ENCODE measurements around the gene RASSF8. TPM values are rescaled to one million over a fixed set of nuclear protein-coding genes. Genes with fewer than 3 reads are reported as not detected.

Gene RASSF8
- total and polyA plus RNA-seq, 2 donors (not counting 3 experiments of a cell fraction or from before 2014, with no cell fraction given): 11.1 to 59.3 TPM

DNA sequence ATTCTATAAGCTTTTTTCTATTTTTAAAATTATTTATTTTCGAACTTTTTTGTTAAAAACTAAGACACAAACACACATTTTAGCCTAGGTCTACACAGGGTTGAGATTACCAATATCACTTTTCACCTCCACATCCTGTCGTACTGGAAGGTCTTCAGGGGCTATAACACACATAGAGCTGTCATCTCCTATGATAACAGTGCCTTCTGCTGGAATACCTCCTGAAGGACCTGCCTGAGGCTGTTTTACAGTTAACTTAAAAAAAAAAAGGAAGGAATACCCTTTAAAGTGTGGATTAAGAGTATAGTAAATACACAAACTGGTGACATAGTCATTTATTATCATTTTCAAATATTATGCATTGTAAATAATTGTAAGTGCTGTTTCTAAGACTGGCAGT, 43.0 kb downstream of the RASSF8 start:
- no peak for DNase-seq (ENCODE audit: low read depth, low spot score)
- TF ChIP-seq MYC (IDR thresholded peaks at IDR 0.05; ENCODE audit: low read depth, low read length) (no peak), EZH2 (IDR thresholded peaks at IDR 0.05; ENCODE audit: borderline replicate concordance, low read depth, low read length, severe bottlenecking) (no peak), JUN (IDR thresholded peaks at IDR 0.05; ENCODE audit: borderline replicate concordance, insufficient read depth, insufficient read length, low read depth) (no peak), POLR2AphosphoS5 (IDR thresholded peaks at IDR 0.05; ENCODE audit: insufficient read depth, low read depth, low read length) (no peak), FOS (IDR thresholded peaks at IDR 0.05; ENCODE audit: borderline replicate concordance, insufficient read depth, low read length) (no peak), GATA2 (IDR thresholded peaks at IDR 0.05; ENCODE audit: insufficient read depth, insufficient read length, low read depth, low read length) (no peak), CTCF (IDR thresholded peaks at IDR 0.05; ENCODE audit: extremely low read depth in 1 of 2, insufficient read depth in 1 of 2, low read depth in 1 of 2, low read length in 2 of 2) (no peak), POLR2A (IDR thresholded peaks at IDR 0.05; ENCODE audit: low read depth, low read length) (no peak)
- TF ChIP-seq, protein P1, sequence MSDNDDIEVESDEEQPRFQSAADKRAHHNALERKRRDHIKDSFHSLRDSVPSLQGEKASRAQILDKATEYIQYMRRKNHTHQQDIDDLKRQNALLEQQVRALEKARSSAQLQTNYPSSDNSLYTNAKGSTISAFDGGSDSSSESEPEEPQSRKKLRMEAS (IDR thresholded peaks at IDR 0.05; ENCODE audit: insufficient read depth, insufficient read length): no peak
- CTCF ChIA-PET: interaction anchor here (0.6 to 2.9 kb wide), 5 partner anchors 9 to 41 kb away, joined by 3 to 14 read pairs (median 6); no protein-coding TSS in a partner anchor
- Histone ChIP-seq H3K4me1 (ENCODE audit: control insufficient read depth, extremely low read depth, insufficient read depth, low read length) (peaks cover 28% of the 10 kb centered on the region), H2AFZ (ENCODE audit: low read depth, low read length) (no peak overlapping the region), H4K20me1 (replicated peaks; ENCODE audit: control insufficient read depth, extremely low read depth, insufficient read depth, low read length) (no peaks in the 10 kb centered on the region), H3K36me3 (ENCODE audit: control insufficient read depth in 2 of 2, extremely low read depth in 1 of 2, insufficient read depth in 2 of 2, low read length in 2 of 2) (no peaks in the 10 kb centered on the region), H3K27me3 (ENCODE audit: control insufficient read depth in 2 of 2, insufficient read depth in 2 of 2, low read length in 2 of 2) (no peaks in the 10 kb centered on the region), H3K4me2 (ENCODE audit: insufficient read depth, low read length) (no peak overlapping the region), H3K27ac (ENCODE audit: insufficient read depth, low read depth, low read length) (no peak overlapping the region), H3K79me2 (ENCODE audit: control insufficient read depth, insufficient read depth, low read length) (peaks cover 68% of the 10 kb centered on the region), H3K4me3 (replicated peaks in 1 of 3; ENCODE audit: insufficient read depth in 1 of 3, low read depth in 1 of 3, low read length in 3 of 3) (no peak overlapping the region), H3K9me1 (replicated peaks; ENCODE audit: control insufficient read depth, extremely low read depth, insufficient read depth, low read length) (peaks cover 2% of the 10 kb centered on the region), H3K9ac (replicated peaks; ENCODE audit: extremely low read depth, insufficient read depth, low read length) (no peak overlapping the region), H3K9me3 (replicated peaks; ENCODE audit: control insufficient read depth, insufficient read depth, low read length) (peaks cover 3% of the 10 kb centered on the region)
- POLR2A ChIA-PET: no interaction called here
- dilution Hi-C loops (cut with MboI; ENCODE audit: extremely low pct_ligation_motif_present, low sequenced_read_pairs) (no loop called here), intact Hi-C loops (cut with micrococcal nuclease) (no loop called here)
- FAIRE-seq: no peak
- BruUV-seq (replicated peaks): no TSS peak

Measured in endothelial cell of umbilical vein (primary cell).